NCI-H345 treated with DMSO at 0.1 percent for 48 hours (cell line): Measurements from ENCODE around the gene F12.
"Not testable (repeated sequence)": the region's sequence is repeated elsewhere in the genome, so short reads cannot be mapped to it uniquely, and the experiment has no call there.

Source experiments
- DNase-seq: peaks from one replicate; lab custom pipeline; 2025; ENCODE audit not compliant: unreplicated experiment; lab: John Stamatoyannopoulos, UW

Gene F12

DNA sequence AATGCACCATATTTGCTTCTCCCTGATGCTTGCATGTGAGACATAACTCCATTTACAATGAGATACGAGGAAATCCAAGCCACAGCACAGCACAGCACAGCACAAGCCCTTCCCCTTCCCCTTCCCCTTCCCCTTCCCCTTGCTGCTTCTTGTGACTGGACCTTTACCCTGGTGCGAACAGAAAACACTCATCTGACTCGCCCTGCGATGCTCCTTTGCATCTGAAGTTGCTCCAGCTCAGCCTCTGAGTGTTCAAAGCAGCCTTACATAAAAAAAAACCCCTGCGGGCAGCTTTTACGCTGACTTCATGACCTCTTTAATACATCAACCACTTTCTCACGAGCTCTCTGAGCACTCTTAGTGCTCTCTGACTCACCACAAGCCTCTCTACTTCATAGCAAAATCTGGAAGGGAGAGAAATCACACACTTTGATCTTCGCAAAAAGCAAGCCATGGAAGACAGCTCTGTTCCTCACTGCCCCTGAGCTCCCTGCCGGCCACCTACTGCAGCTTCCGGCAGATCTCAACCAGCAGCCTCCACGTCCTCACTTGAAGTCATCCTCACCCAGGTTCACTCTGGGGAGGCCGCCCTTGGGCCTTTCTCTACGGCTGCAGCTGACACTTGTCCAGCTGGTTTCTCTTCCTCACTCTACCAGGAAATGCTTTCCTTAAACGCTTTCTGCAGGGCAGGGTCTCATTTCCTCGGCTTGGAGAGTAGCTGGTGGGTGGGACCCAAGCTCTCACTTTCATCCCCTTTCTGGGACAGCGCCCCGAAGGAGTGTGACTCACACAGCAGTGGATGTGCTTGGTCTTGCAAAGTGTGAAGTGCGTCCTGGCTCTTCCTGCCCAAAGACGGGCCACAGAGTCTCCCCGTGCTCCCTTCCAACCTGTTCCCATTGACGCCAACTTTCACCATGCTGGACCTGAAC, 19.9 kb downstream of the F12 start:
- DNase-seq = no peak

DNA sequence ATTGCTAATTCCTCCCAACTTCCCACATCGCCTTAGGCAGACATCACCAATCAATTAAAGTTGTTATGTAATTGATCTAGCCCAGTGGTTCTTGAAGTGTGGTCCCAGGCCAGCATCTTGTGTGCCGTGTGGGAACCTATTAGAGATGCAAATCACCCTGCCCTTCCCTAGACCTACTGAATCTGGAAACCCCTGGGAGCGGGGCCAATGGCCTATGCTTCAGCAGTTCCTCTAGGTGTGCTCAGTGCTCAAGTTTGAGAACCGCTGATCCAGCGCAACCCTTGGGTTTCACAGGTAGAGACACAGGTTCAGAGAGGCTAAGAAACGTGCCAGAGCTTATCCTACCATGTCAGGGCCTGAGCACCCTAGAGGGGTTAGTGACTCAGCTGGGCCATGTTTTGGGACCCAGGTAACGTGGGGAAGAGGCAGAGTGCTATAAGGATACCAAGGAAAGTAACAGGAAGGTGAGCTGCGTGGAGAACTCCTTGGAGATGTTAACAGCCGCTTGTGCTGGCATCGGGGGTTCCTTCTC, 20.8 kb downstream of the F12 start:
- no peak for DNase-seq

DNA sequence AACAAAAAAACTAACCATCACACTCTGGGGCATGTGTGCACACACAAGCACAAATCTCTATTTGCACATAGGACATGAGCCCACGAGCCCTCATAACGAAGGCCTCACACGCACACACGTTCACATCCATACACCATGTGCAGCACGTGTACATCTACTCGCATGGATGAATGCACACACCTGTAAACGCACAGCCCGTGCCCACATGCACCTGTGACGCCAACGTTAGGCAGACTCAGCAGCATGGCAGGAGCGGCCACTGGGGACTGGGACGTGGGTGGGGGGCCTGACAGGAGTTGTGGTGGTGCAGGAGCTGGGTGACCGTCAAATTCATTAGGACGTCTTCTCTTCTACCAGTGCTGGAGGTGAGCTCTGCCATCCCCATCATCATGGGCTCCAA, 22.0 kb downstream of the F12 start:
- no peak for DNase-seq

DNA sequence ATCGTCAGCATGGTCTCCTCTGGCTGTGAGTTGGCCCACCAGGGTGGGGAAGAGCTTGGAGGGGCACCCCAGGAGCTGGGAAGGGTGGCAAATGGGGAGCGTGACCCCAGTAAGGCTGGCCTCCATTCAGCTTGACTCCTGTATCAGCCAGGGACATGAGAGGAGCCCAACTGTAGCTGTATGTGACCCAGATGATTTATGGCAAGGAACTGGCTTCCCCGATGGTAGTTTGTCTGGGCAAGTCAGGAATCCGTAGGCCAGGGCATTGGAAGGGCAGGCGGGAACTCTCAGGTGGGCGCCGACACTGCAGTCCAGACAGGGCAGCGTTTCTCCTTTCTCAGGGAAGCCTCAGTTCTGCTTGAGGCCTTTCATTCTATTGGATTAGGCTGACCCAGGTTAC, 22.8 kb downstream of the F12 start:
- no peak for DNase-seq

DNA sequence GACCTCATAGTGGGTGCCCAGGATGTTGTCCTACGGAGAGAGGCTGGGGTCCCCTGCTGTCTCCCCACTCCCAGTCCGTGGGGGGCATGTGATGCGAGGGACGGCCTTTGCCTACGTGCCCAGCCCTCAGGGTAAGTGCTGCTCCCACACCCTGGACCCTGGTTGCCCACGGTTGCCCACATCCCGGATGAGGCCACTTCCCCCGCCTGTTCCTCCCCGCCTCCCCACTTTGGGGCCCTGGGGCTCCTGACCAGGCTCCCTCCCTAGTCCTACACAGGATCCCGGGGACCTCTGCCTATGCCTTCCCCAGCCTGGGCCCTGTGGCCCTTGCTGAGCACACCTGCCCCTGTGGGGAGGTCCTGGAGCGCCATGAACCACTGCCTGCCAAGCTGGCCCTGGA, 23.6 kb downstream of the F12 start:
- no peak for DNase-seq

DNA sequence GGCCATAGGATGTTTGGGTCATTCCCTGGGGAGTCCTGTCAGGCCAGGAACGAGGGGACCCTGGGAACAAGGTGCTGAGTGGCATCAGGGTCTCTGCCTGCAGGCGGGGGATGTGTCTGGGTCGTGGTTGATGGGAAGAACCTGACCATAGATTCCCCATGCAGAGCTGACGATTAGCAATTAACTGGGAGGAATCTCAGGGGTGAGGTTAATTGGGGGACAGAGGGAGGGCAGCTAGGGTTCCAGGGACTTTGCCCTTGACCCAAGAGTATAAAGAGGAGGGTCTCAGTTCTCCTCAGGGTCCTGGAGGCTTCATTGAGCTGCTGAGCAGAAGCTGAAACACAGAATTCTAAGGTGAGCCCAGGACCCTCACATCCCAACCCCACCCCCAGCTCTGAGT, 25.2 kb downstream of the F12 start, which contains the start of gene SLC34A1:
SLC34A1 (plus strand) TSS at position 301 of the 400 bp plus-strand sequence. CDS start 1,308 bp downstream, outside the sequence.
- DNase-seq = no peak

DNA sequence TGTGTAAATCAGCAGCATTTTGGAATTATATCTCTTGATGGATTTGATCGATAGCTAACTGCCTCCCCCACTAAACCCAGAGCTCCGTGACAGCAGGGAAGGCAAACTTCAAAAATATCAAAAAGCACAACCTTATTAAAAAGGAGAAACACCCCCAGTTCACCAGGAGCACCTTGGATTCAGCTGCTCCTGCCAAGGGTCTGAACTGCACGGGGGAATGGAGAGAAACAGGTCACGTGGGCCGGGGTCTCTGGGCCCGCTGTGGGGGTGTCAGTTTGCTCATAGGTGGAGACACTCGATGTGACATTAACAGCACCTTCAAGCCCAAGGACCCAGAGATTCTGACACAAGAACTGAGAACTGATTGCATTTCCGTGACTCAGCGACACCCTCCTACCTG, 26.2 kb downstream of the F12 start:
- no peak for DNase-seq

DNA sequence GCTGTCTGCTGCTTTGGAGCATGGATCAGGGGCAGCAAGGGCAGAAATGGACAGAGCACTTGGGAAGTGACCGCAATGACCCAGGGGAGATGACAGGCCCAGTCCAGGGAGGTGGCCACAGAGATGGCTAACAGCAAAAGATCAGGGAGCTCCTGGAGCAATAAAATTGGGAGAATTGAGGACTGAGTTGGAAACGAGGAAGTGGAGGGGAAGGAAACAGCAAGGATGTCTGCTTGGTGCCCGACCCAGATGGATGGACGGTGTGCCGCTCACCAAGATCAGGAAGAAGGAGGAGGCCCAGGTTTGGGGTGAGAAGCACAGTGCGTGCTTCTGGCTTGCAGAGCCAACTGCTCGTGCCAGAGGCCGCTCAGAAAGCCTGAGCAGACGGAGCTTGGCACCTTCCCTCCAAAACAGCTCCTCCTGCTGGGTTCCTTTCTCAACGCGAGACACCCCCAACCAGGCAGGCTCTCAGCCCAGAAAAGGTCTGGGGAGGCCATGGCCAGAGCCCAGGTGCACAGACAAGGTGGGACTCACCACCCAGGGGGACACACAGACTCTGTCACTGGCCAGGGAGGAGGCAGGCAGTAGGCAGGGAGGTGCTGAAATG, 26.8 kb downstream of the F12 start:
- DNase-seq = no peak

DNA sequence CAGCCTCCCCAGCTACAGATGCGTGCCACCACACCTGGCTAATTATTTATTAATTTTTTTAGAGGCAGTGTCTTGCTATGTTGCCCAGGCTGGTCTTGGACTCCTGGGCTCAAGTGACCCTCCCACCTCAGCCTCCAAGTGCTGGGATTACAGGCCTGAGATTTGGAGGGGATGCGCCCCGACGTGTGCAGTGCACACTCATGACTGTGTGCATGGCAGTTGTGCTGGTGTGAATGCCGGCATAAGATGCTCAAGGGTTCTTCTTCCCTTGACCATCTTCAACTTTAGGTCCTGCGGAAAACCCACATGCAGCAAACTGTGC, 28.6 kb downstream of the F12 start:
- DNase-seq = no peak

DNA sequence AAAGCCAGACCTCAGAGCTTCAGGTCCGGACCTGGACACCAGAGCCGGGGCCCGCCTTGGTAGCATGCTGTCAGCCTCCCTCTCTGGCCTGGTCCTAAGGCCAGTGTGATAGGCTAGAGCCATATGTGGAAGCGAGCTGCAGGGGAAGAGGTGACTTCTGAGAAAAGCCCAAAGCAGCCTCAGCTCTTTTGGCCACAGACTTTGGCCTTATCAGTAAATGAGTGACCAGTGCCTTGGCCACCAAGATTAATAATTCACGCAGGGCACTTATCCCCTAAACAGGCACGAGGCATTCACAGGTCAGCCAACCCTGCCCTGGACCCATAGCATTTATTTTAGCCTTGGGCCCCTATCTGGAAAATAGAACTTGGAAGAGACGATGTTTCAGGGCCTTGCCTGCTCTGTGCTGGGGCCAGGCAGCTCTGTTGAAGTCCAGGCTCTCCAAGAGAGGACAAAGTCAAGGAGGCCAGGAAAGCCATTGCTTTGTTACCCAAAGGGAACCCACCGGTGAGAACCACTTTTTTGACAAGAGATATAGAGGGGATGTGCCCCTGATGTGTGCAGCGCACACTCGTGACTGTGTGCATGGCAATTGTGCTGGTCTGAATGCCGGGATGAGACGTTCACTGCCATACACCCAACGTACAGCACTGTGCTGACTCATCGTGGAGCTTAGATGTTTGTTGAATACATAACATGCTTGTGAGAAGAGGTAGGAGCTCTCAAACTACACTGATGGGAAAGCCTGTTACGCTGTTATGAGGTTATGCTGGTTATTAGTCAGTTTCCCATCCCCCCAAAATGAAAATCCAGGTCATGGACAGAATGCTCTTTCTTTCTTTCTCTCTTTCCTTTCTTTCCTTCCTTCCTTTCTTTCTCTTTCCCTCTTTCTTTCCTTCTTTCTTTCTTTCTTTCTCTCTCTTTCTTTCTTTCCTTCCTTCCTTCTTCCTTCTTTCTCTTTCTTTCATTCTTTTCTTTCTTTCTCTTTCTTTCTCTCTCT, 30.2 kb downstream of the F12 start:
- no peak for DNase-seq

DNA sequence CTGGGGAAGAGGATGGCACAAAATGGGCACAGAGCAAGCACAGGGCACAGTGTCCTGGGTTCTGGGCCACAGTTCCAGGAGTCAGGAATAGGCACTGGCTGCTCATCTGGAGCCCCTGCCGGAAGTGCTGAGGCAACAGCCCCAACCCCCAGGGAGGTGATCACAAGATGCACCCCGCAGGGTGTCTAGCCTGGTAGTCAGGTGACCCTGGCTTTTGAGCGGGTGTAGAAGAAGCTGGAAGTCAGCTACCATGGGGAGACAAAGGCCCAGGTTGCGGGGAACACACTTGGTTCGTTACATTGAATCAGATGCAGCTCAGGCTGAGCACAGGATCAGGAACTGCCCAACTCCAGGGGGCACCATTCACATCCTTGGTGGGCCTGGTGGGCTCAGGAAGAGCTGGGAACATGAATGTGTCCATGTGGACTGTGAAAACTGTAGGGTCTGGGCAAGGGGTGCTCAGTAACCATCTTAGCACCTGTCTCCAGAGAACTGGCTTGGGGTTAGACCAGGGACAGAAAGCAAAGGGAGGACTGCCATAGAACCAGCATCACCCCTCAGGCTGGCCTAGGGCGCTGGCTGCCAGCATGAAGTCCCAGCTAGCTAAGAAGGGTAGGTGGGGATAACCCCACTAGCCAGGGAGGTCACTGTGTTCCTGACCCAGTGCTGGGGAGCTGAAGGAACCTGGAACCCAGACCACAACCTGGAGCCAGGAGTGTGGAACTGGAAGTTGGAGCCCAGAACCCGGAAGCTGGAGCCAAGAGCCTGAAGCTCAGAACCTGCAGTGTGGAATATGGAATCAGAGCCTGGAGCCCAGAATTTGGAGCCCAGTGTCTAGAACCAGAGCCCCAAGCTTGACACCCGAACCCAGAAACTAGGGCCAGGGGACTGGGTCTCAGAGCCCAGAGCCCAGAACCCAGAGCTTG, 31.2 kb downstream of the F12 start:
- no peak for DNase-seq

DNA sequence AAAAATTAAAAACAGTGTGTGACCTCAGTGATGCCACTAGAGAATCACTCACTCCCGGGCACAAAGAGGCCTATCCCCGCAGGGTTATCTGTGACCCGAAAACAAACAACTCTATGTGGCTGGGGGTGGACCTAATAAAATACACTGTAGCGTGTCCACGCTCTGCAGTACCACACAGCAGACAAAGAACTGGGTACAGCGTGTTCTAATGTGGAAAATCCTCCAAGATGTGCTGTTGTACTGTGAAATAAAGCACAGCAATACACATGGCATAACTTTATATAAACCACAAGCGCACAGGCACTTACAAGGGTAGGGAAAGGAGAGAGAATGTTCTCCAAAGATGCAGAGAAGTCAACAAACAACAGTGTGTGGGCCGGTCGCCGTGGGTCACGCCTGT, 33.3 kb downstream of the F12 start:
- no peak for DNase-seq

DNA sequence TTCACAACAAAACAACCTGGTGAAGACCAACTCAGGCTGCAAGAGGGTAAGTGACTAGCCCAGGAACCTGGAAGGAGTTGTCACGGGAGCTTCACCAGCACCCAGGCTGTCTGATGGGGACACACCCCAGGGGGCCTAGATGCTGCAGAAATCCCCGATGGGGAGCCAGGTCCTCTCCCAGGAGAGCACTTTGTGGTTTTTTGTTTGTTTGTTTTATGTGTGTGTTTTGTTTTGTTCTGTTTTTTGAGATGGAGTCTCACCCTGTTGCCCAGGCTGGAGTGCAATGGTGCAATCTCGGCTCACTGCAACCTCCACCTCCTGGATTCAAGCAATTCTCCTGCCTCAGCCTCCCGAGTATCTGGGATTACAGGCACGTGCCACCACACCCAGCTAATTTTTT, 33.8 kb downstream of the F12 start:
- DNase-seq = not testable (repeated sequence)

DNA sequence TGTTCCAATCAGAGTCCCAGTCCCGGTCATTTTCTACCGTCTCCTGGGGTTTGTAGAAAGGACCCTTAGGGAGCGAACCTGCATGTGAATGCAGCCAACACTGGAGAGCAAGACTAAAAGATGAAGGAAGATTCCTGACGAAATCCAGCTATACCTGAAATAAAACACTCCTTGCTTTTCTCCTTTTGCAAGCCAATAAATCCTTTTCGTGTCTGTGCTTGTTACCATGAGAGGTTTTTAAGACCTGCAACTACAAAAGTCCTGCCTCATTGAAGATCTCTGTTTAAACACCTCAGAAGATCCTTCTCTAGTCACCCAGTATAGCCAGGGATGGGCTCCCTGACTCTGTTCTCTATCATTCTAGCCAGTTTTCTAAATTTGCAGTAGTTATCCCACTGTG, 35.2 kb downstream of the F12 start:
- DNase-seq = no peak

DNA sequence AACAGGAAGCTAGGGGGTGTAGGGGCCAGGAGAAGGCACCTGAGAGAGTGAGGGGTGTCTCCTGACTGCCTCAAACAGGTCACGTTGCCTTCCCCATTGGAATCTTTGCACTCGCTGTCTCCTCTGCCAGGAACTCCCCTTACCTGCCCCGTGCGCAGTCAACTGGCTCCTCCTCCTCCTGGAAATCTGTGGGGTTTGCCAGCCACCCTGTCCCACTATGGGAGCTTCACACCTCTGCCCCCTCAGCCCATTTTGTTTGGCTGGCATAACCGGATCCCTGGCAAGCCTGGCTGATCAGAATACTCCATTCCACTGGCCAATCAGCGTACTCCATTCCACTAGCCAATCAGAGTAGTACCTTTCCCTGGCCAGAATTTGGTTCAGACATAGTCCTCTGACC, 35.6 kb downstream of the F12 start:
- no peak for DNase-seq

DNA sequence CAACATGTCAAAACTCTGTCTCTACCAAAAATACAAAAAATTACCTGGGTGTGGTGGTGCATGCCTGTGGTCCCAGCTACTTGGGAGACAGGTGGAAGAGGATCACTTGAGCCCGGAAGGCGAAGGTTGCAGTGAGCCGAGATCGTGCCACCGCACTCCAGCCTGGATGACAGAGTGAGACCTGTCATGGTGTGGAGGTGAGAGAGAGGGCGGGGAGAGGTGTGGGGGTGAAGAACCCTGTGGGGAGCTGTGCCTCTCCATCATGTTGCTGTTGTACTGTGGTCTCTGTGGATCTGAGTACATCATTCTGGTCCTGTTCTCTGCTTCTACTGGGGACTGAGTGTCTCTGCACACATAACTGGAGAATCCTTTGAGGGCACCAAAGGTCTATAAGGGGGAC, 36.5 kb downstream of the F12 start:
- DNase-seq = no peak

DNA sequence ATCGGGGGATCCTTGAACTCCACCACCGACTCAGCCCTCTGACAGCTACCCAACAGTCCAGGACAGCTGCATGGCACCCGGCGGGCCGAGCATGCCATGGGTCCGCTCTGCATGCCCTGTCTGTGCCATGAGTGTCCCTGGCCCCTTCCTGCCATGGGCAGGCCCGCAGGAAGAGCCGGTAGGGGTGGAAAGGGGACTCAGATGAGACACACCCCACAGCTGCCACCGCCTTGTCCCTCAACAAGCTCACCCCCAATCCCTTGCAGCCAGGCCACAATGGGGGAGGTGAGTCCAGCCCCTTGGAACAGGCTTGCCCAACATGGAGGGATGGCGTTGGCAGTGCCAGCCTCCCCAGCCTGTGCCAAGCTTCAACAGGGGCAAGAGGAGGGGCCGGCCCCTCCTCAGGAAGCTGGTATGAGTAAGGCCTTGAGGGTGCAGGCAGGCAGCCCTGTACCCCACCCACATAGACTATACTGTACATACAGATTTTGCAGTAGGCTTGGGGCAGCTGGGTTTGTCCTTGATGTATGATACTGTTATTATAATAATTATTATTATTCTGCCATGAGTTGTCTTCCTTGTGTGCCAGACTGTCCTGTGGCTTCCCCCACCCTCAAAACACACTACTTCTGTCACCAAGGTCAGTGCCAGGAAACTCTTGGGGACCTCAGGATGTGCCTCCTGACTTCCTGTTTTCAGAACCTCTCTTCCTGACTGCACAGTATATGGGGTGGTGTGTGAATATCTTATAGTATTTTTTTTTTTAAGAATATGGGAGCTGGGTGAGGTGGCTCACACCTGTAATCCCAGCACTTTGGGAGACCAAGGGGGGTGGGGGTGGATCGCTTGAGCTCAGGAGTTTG, 37.1 kb downstream of the F12 start:
- DNase-seq = no peak

DNA sequence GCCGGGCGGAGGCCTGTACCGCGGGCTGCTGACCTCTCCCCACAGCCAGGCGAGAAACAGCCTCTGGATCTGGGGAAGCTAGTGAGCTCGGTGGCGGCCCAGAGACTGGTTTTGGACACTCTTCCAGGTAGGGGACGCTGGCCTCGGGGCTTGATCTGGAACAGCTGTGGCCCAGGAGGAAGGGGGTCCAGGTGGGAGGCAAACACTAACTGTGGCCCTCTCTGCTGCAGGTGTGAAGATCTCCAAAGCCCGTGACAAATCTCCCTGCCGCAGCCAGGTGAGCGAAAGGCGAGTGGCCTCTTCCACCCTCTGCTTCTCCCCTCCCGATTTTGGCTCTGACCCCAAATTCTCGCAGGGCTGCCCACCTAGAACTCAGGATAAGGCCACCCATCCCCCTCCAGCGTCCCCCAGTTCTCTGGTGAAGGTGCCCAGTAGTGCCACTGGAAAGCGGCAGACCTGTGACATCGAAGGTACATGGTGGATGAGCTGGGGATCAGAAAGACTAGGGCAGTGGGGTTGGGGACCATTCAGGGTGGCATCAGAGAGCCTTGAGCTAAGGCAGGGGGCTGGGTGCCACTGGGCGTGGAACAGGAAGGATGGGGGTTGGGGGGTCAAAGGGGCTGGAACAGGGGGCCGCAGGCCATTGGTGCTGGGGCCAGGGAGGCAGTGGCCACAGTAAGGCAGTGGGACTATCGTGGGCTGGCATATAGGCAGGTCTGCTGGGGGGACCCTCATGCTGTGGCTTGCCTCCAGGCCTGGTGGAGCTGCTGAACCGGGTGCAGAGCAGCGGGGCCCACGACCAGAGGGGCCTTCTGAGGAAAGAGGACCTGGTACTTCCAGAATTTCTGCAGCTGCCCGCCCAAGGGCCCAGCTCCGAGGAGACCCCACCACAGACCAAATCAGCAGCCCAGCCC, 38.0 kb downstream of the F12 start:
- DNase-seq = no peak
